Stimulated activated CD8-positive, alpha-beta memory T cell treated with anti-CD3 and anti-CD28 coated beads, Interleukin-4, amount 100 ng/mL, for 24 hours (primary cell): ENCODE measurements around the gene TMEM17.

Experiments used
- DNase-seq: peaks from one replicate; pipeline ENCODE4 v3.0.0-alpha.2; 2020; ENCODE audit warnings: low read depth

Gene TMEM17

GRCh38 chr2:62472312-62472711 is 33.7 kb downstream of the TMEM17 start:
- DNase-seq: no peak

- DNase-seq: no peak
Observed at GRCh38 chr2:62471816-62472215, 34.2 kb downstream of the TMEM17 start.

- DNase-seq: no peak
Observed at GRCh38 chr2:62471404-62471803, 34.6 kb downstream of the TMEM17 start.

GRCh38 chr2:62469548-62469947 is 36.4 kb downstream of the TMEM17 start:
- no peak for DNase-seq

GRCh38 chr2:62469114-62469513 is 36.9 kb downstream of the TMEM17 start:
- DNase-seq: no peak

GRCh38 chr2:62467475-62468321 is 38.3 kb downstream of the TMEM17 start:
- no peak for DNase-seq

GRCh38 chr2:62467100-62467474 is 38.9 kb downstream of the TMEM17 start:
- no peak for DNase-seq

GRCh38 chr2:62466503-62466854 is 39.5 kb downstream of the TMEM17 start:
- no peak for DNase-seq

GRCh38 chr2:62465741-62466502 is 40.1 kb downstream of the TMEM17 start:
- no peak for DNase-seq

GRCh38 chr2:62465039-62465740 is 40.8 kb downstream of the TMEM17 start:
- DNase-seq: no peak

- DNase-seq: no peak
Observed at GRCh38 chr2:62464221-62465007, 41.6 kb downstream of the TMEM17 start.

- DNase-seq: no peak
Observed at GRCh38 chr2:62462211-62462610, 43.8 kb downstream of the TMEM17 start.

GRCh38 chr2:62461707-62462106 is 44.3 kb downstream of the TMEM17 start:
- no peak for DNase-seq

- no peak for DNase-seq
Observed at GRCh38 chr2:62461017-62461553, 44.9 kb downstream of the TMEM17 start.

GRCh38 chr2:62460175-62460574 is 45.8 kb downstream of the TMEM17 start:
- no peak for DNase-seq

GRCh38 chr2:62459672-62460071 is 46.3 kb downstream of the TMEM17 start:
- no peak for DNase-seq

- no peak for DNase-seq
Observed at GRCh38 chr2:62459106-62459505, 46.9 kb downstream of the TMEM17 start.

GRCh38 chr2:62458671-62459081 is 47.3 kb downstream of the TMEM17 start:
- no peak for DNase-seq

GRCh38 chr2:62458206-62458641 is 47.8 kb downstream of the TMEM17 start:
- DNase-seq: no peak

GRCh38 chr2:62457556-62457955 is 48.4 kb downstream of the TMEM17 start:
- DNase-seq: no peak

GRCh38 chr2:62456721-62457539 is 49.1 kb downstream of the TMEM17 start:
- peak; percentile 40 for DNase-seq
